Stimulated activated CD4-positive, alpha-beta T cell treated with anti-CD3 and anti-CD28 coated beads, Interleukin-2, amount 100 ng/mL, for 4 hours (primary cell): ENCODE data around the gene CCP110.

ENCODE experiments used
- DNase-seq: peaks from one replicate; pipeline ENCODE4 v3.0.0-alpha.2; 2020; ENCODE audit warnings: low read depth

CCP110 gene

GRCh38 chr16:19601083-19601976, 77.6 kb downstream of the CCP110 start:
- peak; percentile 3 for DNase-seq
